DMS153 treated with DMSO at 0.1 percent for 48 hours (cell line): Measurements from ENCODE around the gene AMPH.
"Not testable (repeated sequence)": the region's sequence is repeated elsewhere in the genome, so short reads cannot be mapped to it uniquely, and the experiment has no call there.

ENCODE experiments used
- DNase-seq: peaks from one replicate; lab custom pipeline; 2025; ENCODE audit not compliant: unreplicated experiment; lab: John Stamatoyannopoulos, UW

AMPH gene

GRCh38 chr7:38398725-38399321 lies 232.3 kb downstream of the AMPH start:
- DNase-seq = peak; percentile 18

- no peak for DNase-seq
Observed at GRCh38 chr7:38396852-38397251, 234.3 kb downstream of the AMPH start.

GRCh38 chr7:38395921-38396552 lies 235.1 kb downstream of the AMPH start:
- not testable (repeated sequence) for DNase-seq

DNA sequence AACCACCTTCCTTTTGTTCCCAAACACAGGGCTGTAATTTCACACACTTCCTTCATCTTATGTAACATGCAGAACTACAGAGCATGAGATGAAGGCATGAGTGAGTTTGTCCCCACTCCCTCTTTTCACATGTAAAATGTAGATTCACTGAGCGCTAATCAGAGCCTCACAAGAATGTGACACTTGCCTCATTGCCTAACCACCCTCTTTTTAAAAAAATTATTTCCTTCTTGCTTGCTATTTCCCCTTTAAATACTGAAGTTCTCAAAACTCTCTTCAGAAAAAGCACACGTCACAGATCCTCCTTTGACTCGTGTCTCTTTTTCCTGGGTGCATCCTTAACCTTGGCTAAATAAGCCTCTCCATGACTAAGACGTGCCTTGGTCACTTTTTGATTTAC lies 236.5 kb downstream of the AMPH start:
- DNase-seq = no peak

DNA sequence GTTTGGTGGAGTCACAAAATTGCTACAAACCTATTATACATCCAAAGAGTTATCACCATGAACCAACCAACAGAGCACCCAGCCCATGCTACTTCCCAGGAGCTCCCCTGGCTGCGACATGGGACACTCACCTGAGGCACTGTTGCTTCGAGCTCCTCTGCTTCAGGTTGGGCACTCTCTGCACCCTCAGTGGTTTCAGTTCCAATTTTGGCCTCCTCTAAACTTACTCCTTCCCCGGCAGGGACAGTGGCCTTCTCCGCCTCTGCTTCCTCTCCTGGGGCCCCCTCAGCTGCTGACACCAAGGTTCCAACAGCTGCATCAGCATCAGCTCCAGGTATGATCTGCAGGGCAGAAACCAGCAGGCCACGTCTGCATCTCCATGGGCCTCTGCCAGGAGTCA lies 237.3 kb downstream of the AMPH start:
- no peak for DNase-seq

DNA sequence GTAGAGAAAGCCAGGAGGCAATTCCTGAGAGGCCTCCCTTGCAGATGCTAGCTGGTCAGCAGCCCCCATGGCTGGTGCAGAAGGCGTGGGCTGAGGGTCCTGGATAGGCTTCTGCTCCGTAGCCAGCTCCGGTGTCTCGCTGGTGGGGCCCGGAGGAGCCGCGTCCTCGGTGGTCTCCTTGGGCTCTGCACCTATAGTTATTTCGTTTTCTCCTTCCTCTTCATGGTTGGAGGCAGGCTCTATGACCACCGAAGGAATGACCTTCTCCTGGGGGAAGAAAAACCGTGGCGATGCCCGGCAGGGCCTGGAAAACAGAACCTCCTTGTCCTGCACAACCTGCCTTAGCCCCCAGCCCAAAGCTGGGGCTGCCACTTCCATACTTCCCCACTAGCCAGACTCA lies 239.4 kb downstream of the AMPH start:
- no peak for DNase-seq

DNA sequence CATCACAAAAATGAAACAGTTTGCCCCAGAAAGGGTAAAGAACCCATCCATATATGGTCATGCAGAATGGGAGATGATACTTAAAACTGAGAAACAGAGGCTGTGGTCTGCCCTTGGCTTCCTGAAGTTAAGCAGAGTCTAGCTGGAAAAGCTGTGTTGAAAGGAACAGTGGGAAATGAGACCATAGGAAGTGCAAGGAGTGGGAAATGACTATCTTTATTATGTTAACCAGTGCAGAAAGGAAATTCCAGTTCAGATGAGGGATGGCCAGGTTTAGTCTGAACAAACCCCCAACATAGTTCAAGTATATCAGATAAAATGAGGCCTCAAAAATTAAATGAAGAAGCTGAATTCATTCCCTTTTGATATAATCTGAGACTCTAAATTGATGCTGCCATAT lies 245.5 kb downstream of the AMPH start:
- DNase-seq = no peak

GRCh38 chr7:38383281-38383680 lies 247.9 kb downstream of the AMPH start:
- DNase-seq = no peak

GRCh38 chr7:38382684-38383083 lies 248.5 kb downstream of the AMPH start:
- no peak for DNase-seq

DNA sequence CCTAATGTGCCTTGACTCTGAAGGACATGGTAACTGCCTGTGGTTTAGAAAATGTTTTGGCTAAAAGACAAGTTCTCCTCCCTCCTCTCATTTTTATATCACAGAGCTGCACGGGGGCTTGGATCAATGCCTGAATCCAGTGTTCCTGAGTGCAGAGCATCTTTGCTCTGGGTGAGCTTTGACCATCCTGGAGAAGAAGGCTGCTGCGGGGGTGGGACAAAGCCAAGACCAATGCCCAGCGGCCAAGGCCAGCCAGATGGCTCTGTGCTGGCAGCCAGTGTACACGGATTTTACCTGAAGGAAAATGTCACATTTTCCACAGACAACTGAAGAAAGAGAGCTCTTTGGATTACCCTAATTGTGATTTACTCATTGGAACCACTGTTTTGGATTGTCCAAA lies 255.7 kb downstream of the AMPH start:
- DNase-seq = no peak

DNA sequence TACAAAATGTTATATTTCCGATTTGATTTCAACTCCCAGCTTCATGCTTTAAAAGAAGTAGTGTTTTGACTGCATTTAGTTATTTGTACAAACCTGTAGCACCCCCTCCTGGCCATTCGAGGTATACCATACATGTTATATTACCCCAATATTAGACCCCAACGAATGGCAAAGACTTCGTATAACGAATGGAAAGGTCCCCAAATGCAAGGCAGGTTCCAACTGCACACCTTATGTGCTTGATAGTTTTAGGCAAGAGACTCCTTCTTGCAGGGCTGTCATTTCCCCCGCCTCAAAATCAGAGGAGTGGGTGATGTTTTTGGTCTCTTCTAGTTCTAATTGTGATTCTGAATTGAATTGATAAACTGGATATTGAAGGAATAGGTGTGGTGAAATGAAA lies 256.7 kb downstream of the AMPH start:
- no peak for DNase-seq

DNA sequence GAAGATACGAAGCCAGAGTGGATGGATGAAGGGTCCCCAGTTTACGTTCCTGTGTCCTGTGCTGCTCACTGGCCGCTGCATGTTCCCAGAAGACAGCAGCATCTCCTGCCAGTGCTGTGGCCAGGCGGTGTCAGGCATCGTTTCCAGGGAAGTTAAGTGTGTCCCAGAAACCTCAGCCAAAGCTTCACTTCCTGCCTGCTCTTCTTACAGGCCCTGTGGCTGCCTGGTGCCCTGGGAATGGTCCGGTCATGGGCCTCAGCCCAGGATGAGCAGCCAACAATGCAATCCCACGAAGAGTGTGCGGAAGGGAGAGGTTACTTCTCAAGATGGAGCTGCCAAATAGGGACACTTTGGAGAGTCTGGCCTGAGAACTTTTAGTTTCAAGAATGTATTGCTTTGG lies 258.0 kb downstream of the AMPH start:
- no peak for DNase-seq

- no peak for DNase-seq
Observed at GRCh38 chr7:38372290-38372689, 258.9 kb downstream of the AMPH start.

GRCh38 chr7:38369816-38370493 lies 261.2 kb downstream of the AMPH start:
- DNase-seq = no peak

- peak; percentile 36 for DNase-seq
Observed at GRCh38 chr7:38368191-38368605, 263.0 kb downstream of the AMPH start.

DNA sequence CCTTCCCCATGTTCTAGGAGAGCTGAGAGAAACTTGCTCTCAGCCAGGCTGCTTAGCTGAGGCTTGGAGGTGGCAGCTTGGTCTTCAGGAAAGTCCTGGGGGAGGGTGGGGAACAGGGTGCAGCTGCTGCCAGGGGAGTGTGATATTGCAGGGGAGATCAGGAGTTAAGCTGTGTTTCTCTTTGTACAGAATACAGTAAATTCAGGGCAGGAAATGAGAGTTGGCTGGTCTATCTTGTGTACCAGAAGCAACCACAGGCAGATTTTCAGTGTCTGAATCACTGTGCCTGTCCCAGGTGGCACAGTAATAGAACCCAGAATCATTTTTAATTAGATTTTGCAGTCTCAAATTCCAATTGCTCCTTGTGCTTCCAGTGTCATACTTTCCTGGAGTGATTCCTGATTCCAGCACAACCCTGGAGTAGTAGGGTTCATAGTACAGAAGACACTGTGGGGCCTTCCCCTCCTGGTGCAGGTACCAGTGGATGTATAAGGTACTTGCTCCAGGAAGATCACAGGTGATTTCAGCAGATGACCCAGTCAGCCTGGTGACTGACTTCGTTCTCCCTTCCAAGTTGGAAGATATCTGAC lies 263.8 kb downstream of the AMPH start:
- DNase-seq = no peak

DNA sequence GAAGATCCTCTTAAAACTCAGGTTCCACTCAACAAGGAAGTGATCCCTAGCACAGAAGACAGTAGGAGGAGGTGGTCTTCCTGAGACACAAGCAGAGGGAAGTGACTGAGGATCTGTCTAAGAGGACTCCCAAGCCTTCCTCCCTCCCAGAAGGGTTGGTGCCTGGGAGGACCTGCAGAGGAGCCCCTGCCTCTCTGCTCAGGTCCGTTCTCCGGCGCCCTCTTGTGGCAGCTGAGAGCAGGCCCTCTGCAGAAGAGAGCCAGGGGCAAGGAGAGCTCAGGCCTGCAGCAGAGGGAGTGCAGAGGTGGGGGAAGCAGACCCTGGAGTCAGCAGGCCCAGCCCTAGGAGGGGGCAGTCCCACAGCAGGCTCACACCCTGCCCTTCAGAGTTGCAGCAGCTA lies 267.8 kb downstream of the AMPH start:
- DNase-seq = not testable (repeated sequence)

DNA sequence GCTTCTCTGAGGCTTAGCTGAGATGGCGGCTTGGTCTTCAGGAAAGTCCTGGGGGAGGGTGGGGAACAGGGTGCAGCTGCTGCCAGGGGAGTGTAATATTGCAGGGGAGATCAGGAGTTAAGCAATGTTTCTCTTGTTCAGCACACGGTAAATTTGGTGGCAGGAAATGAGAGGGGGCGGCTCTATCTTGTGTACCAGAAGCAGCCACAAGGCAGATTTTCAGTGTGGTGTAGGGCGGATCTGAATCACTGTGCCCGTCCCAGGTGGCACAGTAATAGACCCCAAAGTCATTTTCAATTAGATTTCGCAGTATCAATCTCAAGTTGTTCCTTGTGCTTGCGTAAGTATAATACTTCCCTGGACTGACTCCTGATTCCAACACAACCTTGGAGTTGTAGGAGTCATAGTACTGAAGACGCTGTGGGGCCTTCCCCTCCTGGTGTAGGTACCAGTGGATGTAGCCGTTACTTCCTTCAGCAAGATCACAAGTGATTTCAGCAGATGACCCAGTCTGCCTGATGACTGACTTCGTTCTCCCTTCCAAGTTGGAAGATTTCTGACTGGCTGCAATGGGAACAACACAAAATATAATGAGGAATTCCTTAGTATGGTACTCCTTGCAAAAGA lies 268.4 kb downstream of the AMPH start:
- DNase-seq = not testable (repeated sequence)

GRCh38 chr7:38360776-38361175 lies 270.4 kb downstream of the AMPH start:
- no peak for DNase-seq

DNA sequence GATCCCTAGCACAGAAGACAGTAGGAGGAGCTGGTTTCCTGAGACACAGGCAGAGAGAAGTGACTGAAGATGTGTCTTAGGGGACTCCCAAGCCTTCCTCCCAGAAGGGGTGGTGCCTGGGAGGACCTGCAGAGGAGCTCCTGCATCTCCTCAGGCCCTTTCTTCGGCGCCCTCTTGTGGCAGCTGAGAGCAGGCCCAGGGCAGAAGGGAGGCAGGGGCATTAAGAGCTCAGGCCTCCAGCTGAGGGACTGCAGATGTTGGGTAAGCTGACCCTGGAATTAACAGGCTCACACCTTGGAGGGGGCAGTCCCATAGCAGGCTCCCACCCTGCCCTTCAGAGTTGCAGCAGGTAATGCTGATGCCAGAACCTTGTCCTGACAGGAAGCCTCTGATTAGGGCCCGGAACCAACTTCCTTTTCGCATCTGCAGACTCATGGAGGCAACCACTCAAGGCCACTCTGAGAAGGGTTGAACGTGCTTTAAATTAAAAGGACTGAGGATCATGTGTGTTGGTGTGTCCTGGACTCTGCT lies 272.0 kb downstream of the AMPH start:
- not testable (repeated sequence) for DNase-seq

DNA sequence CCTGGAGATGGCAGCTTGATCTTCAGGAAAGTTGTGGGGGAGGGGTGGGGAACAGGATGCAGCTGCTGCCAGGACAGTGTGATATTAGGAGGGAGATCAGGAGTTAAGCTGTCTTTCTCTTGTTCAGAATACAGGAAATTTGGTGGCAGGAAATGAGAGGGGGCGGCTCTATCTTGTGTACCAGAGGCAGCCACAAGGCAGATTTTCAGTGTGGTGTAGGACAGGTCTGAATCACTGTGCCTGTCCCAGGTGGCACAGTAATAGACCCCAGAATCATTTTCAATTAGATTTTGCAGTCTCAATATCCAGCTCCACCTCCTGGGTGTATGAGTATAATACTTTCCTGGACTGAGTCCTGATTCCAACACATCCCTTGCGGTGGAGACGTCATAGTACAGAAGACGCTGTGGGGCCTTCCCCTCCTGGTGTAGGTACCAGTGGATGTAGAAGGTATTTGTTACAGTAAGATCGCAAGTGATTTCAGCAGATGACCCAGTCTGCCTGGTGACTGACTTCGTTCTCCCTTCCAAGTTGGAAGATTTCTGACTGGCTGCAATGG lies 272.8 kb downstream of the AMPH start:
- DNase-seq = not testable (repeated sequence)
